SIG-M5 treated with dmso at 0.1 percent for 504 hours (cell line): ENCODE data around the gene CHD6.

Experiments used
- DNase-seq: peaks from one replicate; lab custom pipeline; 2025; ENCODE audit not compliant: unreplicated experiment; lab: John Stamatoyannopoulos, UW

Gene CHD6

DNA sequence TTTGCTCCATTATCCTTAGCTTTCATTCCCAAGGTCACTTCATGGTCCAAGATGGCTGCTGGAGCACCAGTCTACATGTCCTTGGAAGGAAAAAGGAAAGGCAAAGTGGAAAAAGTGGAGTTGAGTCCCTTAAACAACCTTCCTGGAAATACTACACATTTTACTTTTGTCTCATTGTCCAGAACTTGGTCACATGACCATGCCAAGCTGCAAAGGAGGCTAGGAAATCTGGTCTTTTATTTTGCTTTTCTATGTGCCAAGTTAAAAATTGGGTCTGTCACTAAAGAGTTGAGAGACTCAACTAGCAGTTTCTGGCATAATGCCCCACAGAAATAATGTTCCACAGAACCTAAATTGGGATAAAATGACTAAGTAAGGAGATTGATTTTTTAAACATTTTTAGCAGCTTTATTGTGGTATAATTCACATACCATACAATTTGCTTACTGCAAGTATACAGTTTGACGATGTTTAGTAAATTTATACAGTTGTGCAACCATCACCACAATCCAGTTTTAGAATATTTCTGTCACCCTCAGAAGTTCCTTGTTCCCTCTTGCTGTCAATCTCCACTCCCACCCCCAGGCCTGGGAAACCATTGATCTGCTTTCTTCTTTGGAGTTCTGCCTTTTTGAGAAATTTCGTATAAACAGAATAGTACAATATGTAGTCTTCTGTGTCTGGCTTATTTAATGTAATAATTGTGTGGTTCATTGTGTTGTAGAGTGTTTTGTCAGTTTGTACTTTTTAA, 5.6 kb upstream of the CHD6 start:
- DNase-seq = peak; percentile 44

DNA sequence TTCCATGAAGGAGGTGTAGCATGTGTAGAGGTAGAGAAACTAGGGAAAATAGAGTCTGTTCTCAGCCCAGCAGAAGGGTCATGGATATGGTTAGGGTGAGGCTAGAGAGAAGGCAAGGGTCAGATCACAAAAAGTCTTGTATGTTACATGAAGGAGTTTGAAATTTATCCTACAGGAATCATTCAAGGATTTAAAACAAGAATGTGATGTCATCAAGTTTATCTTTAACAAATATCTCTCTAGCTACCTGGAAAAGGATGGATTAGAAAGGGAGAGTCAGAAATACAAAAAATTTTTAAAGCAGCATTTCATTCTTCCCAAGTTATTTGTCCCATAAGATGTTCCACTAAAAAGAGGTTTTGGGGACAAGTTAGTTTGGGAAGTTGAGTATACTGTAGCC, 4.4 kb upstream of the CHD6 start:
- no peak for DNase-seq

DNA sequence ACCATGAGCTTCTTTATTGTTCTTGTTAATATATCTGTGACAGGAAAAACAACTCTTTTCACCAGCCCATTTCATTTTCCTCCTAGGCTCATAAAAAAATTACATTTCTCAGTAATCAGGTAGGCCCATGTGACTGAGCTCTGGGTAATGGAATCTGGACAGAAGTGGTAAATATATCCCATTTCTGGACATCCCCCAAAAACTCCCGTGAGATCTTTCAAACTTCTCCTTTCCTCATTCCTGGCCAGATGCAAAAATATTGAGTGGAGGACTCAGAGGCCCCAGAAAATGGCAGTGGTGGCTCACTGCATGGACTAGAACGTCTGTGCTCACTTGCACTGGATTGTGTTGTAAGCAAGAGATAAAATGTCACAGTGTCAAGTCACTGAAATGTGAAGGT, 3.8 kb upstream of the CHD6 start:
- no peak for DNase-seq

DNA sequence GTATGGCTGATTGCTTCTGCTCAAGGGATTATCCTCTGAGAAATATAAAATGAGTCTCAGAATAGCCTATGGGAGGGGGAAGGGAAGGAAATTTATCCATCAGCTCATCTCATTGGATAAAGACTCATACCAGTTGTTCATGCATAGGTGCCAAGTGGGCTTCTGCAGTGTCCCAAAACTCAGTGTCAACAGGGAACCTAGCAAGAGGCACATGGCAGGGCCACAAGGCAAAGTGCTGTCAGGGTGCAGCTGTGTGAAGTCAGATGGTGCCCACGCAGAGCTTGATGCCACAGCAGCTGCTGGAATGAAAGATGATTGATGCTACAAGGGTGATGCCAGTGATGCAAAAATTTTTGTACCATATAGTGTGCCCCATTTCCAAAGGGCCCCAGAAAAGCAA, 3.2 kb upstream of the CHD6 start:
- no peak for DNase-seq

DNA sequence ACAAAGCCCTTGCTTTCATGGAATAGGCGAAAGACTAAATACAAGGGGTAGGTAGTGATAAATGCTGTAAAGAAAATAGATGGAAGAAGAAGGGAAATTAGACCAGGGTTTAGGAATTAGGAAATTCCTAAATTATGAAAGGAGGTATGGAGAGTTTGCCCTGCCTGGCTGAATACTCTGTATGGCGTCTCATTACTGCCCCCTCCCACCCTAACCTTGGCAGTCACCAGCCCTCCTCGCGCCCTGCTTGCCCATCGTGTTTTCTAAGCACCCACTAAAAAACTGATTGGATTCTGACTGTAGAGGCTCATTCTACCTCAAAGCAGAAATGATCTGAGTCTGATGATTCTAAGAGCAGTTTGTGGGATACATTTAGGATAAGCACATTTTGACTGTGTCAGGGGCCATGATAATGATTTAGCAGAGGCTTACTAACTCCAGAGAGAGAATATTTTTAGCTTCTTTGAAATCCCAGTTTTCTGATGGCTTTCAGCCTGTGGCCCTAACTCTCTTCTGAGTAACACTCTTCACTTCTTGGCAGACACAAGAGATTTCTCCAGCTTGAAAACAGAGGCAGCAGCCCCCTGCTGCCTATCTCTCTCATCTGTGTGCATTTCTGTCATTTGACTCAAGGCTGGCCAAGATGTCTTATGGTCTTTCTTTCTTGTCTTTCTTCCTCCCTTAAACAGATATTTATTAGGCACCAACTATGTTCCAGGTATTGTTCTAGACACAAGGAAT, 1.4 kb upstream of the CHD6 start:
- DNase-seq = no peak

DNA sequence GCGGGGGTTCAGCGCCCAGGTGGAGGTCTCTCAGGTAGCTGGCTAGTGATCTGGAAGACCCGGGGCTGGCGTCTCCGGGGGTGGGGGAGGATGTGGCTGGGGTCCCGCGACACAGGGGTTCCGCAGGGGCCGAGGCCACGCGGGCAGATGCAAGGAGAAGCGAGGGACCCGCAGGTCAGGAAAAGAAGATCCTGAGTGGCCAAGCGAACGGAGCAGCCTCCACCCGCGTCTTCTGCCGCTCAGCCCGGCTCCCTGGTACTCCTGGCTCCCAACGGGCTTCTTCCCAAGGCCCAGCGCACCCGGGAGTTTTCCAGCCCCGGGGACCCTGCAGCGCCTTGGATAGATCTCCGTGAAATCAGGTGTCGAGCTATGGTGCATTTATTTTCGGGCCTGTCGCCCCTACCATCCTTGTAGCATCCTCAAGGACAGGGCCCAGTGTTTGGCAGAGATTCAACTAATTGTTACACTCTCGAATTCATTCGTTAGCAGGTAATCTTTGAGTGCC, 682 bp upstream of the CHD6 start:
- DNase-seq = no peak

DNA sequence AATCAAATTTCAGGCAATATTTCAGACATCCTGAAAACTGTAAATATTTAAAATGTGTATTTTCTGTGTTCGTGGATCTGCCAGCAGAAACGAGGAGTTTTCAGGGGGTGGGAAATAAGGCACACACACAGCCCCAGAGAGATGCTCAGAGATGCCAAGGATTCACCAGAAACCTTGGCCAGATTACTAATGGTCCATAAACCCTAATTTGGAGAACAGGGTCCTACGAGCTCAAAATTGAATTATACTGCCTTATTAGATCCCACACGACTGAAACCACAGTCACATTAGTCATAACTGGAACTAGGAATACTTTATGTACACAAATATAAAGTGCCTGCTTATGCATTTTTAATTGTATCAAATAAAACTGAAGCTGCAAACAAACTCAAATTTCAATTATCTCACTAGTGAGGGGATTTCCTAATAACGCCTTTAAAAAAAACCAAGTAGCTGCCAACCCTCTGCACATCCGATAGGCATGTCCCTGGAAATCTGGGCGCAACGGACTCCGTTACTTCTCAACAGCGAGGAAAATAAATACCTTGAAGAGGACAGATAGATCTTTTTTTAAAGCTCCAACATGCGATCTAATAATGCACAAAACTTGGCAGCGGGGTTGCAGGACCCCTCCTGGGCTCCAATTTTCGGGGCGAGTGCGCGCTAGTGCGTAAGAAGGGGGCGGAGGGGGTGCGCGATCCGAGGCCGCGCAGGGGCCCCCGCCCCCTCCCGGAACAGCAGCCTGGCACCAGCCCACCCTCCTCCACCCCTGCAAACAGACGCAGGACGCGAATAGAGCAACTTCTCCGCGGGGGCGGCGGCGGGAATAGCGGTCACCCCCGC, 897 bp downstream of the CHD6 start:
- peak; percentile 37 for DNase-seq

DNA sequence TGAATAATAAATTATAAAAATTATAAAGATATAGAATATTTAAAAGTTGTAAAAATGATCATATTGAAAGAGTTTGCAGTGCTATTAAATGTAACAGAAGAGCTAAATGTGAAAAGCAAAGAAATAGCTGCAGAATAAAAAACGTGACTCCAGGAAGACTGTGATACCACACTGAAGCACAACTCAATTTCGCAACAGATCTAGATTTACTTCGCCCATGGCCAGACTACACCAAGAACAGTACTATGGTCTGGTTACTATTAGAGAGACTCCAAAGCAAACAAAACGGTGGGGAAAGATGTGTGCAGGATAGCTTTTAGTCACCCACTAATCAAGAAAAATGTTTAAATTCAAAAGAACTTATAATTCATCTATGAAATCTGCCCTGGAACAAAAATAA, 1.9 kb downstream of the CHD6 start:
- DNase-seq = peak; percentile 78

DNA sequence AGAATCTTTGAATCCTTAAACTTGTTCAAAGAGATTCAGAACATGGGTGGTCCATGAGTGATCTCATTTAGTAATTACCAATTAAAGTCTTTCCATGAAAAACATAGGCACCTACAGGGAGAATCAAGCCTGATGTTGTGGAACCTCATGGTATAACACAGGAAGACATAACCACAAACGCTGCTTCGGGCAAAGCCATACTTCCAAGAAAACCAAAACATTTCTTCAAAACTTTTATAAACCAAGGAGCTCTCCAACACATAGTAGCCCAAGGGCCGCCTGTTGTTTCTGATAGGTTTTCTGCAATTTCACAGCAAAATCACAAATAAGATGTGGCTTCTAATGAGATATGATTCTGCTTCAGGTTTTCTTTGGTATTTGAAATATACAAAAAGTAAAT, 2.5 kb downstream of the CHD6 start:
- DNase-seq = no peak

DNA sequence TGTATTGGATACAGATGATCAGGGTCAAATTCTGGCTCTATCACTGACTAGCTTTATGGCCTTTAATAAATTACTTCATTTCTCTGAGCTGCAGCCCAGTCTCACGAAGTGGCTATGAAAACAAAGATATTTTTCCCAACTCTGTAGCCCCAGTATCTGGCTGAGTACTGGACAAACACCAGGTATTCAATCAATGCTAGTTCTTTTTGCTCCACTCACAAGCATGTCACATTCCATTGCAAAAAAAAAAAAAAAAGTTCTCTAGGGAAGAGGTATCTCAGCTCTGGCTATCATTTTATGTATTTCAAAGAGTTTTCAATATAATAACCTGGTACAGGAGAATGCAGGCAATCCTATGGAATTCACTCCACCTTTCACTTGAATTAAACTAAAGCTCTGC, 3.1 kb downstream of the CHD6 start:
- DNase-seq = no peak

DNA sequence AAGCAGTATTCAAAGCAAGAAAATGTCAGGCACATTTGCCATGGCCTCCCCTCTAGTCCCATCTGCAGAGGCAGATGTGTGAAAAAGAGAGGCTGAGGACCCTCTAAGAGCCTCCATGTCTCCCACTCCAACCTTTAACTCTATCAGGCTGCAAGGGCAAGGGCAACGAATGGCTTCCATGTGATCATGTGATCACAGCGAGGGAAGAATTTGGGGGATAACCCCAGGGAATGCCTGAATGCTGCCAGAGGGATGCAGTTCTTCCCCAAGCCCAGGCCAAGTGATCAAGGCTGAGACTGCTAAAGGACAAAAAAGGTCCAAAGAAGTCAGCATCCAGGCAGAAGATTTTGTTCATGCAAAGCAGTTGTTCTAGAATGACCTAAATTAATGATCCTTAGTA, 4.9 kb downstream of the CHD6 start:
- DNase-seq = no peak

DNA sequence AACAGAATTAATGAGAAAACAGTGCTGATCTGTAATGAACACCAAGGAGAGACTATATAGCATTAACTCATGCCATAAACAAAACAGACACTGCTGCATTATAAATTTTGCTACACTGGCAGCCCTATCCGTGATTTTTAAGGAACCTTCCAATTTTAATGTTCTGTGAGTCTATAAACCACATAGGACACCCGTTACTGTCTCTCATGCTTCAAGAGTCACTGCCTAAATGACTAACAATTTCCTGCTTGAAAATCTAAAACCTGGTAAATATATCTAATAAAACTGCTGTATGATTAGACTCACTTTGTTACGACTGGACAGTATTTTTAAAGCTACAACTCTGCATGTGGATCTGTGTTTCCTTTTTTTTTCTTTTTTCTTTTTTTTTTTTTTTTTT, 8.7 kb downstream of the CHD6 start:
- no peak for DNase-seq

DNA sequence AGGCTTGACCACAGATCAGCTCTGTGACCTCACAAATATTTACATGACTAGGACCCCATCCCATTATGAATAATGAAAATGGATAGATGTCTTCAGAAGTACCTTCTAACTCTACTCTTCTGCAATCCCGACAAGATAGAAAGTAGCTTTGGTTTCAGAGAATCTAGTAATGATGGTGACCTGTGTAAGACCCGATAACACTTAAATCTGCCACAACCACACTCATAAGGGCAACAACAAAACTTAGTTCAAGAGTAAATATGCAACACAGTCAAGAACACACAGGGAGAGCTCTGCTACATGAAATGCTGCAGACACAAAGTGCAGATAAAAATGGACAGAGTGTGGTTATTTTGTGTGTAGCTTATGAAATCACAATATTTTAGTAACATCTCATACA, 9.6 kb downstream of the CHD6 start:
- DNase-seq = no peak

DNA sequence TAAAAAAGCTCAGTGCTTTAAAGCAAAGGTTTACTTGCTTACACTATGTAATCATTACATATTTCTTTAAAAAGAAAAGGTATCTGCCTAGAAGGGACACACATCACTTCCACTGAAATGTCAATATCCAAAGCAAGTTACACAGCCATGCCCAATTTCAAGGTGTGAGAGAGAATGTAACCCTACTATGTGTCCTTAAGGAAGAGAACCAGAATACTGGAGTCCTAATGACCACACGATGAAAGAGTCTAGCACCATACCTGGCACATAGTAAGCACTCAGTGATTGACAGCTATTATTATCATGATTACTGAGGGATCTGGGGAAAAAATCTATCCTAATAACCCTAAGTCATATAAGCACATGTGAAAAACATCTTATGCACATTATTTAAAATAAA, 10.4 kb downstream of the CHD6 start:
- no peak for DNase-seq

DNA sequence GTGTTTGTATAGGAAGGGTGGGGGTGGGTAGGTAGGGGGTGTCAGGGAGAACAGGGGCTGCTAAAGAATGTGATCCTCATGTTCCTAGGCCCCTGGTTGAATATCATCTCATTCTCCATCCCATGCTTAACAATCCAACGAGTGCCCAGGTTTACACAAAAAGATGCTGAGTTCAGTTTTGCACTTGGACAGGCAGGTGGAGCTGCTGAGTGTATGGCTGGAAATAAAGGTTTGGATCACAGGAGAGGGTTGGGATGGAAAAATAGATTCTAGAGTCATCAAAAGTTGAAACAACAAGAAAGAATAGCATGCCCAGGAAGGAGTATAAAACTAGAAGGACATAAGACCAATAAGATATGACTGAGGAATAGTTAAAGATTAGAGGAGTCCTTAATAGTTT, 14.2 kb downstream of the CHD6 start:
- DNase-seq = no peak

DNA sequence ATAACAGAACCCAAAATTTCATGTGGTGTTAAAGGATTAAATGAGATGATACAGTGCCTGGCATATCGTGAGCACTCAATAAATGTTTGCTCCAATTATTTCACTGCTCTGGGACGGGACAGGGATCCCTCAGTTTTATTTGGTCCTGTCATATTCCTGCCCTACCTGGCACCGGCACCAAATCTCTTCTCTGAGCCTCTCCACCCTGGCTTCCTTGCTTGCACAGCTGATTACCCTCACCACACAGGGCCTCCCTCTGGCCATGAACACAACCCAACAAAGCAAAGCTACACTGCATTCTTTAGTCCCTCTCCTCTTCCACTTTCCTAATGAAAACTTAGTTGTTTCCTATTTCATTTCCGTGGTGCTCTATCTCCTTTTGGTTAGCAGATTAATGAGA, 16.4 kb downstream of the CHD6 start:
- no peak for DNase-seq

DNA sequence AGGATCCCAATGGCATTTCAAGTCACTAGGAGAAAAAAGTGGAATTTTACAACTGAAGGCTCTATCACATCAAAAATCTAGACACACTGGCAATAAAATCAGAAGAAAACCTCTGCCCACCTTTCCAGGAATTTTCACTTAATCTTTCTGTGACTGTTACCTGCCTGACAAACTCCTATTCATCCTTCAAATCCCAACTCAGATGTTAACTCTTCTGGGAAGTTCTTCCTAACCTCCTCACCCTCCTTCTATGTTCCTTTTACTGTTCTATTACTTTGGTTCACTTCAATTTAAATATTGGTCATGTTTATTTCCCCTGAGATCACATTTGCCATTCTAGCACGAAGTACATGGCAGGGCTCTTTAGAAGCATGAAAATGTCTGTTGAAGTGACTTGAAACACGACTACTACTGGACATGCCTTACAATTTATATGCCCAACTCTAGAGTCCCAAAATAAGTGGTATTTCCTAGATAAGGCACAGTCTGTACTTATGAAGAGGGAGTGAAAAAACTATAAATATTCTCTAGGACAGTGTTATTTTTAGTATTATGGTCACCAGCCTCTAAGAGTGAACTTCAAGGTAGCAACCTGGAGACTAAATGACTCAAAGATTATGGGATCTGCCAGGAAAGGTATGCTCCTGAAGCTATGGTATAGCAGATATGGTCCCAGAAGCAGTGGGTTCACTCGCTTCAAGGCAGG, 17.1 kb downstream of the CHD6 start:
- no peak for DNase-seq

DNA sequence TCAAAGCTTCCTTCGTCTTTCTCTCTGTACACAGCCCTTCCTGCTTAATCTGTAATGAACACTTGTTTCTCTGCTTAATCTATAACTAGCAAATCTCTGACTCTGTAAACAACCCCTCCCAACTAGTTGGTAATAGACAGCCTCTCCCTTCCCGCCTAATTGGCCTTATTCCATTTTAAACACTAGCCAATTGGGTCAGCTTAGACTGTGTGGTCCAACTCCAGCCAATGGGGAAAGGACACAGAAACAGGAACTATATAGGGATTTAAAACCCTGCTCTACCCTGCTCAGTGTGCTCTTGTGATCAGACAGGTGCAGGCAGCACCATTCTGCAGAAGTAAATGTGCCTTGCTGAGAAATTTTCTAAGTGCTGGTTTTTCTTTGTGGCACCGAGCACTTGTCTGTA, 18.5 kb downstream of the CHD6 start:
- no peak for DNase-seq

DNA sequence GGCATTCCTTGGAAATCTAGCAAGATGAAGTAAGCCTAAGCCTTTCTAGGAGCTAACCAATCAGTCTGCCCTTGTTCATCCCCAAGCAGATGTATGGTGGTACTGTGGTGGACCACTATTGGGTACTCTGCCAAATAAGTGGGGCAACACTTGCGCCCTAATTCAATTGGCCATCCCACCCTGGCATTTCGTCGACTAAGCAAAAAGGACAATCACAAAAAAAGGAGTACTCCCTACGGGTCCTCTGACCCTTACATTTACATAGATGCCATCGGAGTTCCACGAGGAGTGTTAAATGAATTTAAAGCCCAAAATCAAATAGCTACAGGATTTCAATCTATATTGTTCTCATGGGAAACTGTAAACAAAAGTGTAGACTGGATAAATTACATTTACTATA, 19.5 kb downstream of the CHD6 start:
- DNase-seq = no peak

DNA sequence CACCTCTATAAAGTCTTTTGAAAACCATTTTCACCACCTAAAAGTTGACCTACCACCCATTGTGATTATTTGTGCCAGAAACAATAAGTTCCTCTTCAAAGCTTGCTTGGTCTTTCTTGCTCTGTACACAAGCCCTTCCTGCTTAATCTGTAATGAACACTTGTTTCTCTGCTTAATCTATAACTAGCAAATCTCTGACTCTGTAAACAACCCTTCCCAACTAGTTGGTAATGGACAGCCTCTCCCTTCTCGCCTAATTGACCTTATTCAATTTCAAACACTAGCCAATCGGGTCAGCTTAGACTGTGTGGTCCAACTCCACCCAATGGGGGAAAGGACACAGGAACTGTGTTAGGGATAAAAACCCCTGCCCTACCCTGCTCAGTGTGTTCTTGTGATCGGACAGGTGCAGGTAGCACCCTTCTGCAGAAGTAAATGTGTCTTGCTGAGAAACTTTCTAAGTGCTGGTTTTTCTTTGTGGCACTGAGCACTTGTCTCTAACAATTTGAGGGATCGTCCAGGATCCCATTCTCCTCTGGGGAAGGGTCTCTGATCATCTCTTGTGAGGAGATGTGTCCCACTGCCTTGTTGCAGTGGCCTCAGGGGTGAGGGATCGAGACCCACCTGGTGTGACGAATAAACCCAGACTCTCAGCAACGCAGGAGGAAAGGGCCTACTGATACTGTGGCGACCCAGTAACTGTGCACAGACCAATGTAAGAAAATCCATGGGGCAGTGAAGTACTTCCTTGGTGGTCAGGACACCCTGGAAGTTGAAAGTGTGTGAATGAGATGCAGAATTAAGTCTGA, 23.5 kb downstream of the CHD6 start:
- DNase-seq = no peak
